Measurements from ENCODE around the gene HERC2. TPM values are rescaled to one million over a fixed set of nuclear protein-coding genes. Genes with fewer than 3 reads are reported as not detected.
"Not testable (repeated sequence)": the region's sequence is repeated elsewhere in the genome, so short reads cannot be mapped to it uniquely, and the experiment has no call there.

HERC2 gene
- total RNA-seq, 1 donor from 2014 or later: 31.7 TPM

- ATAC-seq (no peak), DNase-seq (ENCODE audit: low spot score) (no peak)
These were observed 131.4 kb downstream of the HERC2 start for GRCh38 chr15:28190391-28191174.

GRCh38 chr15:28185148-28185895 lies 136.7 kb downstream of the HERC2 start:
- DNase-seq (ENCODE audit: low spot score) (no peak), ATAC-seq (no peak)

DNA sequence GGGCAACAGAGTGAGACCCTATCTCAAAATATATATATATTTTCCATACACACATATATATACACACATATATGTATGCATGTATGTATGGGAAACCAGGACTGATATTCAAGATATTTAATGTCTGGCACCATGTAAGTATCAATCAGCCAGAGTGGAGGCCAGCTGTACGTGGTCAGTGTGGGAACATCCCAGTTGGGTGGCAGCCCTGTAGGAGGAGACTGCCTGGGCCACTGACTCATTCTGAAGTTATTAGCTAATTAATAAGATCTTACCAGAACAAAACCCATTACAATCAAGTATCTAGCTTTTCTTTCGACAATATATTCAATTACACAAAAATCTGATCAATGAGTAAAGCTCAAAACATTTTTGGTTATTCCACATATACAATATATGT lies 137.8 kb downstream of the HERC2 start:
- ATAC-seq (no peak), DNase-seq (ENCODE audit: low spot score) (no peak)

DNA sequence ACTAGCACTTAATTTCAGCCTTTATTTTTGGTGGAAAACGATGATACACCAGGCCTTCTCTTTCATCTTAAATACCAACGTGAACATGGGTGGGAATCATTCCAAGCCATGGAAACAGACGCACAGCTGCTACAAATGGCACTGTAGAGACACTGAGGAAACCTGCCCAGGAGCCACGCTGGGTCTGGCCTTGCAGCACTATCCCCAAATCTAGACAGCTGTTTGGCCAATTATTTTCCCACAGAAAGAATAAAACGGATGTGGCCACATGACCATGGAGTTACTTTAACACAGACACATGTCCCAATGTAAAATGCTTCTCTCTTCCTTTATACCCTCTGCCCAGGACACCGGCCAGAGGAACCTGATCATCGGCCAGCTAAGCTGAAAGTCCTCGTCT lies 139.2 kb downstream of the HERC2 start:
- ATAC-seq: no peak
- DNase-seq (ENCODE audit: low spot score): no peak

DNA sequence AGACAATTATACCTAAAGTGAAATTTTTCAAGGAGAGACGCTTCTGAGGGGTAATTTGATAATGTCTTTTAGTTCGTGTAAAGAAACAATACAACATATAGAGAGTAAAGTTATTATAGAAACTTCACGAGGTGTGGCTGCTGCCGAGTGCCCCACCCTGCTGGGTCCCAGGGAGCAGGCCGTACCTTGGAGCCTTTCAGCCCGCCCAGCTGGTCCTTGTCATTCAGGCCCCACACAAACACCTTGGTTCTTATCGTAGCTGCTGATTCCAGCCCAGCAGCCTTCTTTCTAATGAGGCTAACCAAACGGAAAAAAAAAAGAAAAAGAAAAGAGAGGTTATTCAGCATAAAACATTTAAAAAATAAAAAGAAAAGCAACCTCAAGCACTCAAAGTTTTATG lies 139.8 kb downstream of the HERC2 start:
- ATAC-seq: no peak
- no peak for DNase-seq (ENCODE audit: low spot score)

DNA sequence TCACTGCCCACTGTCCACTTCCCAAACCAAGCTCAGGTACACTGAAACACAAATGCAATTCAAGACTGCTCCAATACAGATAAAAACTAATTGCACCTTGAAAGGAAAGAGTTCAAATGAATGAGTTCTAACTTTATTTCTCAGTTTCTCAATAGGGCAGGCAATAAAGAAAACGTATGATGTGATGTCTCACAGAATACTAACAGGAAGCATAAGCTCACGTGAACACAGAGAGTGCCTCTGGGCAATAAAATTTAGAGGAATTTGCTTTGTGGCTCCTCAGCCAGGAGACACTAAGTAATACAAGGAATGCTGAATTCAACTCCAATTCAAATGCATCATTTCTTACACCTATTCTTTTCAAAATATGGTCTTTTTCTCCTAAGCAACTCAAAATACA lies 140.6 kb downstream of the HERC2 start:
- ATAC-seq (no peak), DNase-seq (ENCODE audit: low spot score) (no peak)

GRCh38 chr15:28179270-28179669 lies 142.7 kb downstream of the HERC2 start:
- DNase-seq (ENCODE audit: low spot score) (no peak), ATAC-seq (no peak)

DNA sequence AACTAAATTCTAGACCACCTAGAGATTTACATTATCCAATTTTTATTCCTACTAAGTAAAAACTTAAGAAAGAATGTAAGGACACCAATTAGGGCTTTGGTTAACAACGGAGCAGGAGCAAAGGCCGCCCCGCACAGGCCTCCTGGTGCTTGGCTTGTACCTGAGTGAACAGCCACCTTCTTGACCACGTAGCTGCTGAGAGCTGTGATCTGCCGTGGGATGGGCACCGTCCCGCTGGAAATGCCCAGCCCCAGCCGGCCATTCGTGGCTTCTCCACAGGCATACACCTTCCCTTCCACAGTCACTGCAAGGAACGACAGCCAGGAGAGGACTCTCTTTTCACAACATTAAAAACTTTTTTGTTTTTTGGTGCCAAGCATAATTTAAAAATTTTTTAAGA lies 143.3 kb downstream of the HERC2 start:
- no peak for DNase-seq (ENCODE audit: low spot score)

DNA sequence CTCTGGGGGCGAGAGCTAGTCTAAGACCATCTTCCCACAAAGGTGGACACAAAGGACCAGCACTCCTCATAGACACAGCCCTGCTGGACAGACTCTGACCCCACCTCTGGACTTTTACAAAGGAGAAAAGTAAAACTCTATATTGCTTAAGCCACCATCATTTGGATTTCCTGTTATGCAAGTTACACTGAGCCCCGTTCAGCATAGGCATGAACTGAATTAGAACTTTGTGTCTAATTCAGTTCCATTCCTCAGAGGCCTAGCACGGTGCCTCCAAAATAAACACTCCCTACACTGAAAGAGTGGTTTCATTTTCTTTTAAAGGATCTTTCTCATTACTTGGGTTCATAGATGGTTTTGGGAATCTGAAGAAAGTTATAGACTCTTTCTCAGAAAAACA lies 143.7 kb downstream of the HERC2 start:
- ATAC-seq (no peak), DNase-seq (ENCODE audit: low spot score) (no peak)

More for the DNA sequence above, 143.3 kb downstream of the HERC2 start:
- no peak for ATAC-seq

DNA sequence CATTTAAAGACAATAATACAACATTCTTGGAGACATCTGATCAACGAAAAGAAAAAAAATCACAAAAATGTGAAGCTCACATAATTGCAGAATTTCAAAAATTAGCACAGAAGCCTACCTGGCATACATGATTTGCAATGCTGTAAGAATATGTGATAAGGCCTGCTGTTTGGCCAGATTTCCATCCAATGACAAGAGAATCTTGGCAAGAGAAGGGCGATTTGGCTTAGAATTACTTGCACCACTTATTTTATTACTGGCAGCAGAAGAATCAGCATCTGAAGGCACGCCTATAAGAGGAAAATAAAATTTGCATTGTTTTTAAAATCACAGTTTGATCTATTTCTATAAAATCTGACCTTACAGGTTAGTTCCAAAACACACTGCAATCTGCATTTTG lies 152.6 kb downstream of the HERC2 start:
- no peak for ATAC-seq

DNA sequence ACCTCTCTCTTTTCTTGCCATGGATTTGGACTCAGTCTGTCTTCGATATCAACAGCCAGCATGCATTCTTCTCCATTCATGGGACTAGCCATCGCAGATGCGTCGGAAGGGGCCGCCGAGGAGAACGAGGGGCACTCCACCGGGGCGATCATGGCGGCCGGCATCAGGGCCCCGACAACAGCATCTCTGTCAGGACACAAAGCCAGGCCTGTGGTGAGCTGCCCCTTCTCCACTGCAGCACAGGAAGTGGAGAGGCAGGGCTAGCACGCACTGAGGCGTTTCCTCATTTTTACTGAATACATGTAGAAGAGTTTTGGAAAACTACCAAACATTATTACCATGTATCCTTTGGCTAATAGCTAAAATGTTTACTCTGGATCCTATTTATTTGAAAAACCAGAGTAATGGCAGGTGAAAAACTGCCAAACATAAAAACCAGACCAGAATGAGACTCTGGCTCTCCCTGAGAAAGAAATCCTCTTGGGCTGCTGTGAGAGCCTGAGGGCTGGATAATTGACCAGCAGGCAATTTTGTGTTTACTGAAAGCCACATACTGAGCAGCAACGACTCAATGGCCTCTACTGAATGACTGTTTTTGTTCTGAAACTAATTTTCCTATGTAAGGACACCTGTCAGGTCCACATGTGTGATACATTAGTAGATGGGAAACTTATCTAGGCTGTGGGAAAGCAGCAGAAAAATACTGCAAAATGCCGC lies 153.4 kb downstream of the HERC2 start:
- not testable (repeated sequence) for ATAC-seq; DNase-seq (ENCODE audit: low spot score)

More for the DNA sequence above, 152.6 kb downstream of the HERC2 start:
- DNase-seq (ENCODE audit: low spot score): no peak

GRCh38 chr15:28167042-28167441 lies 154.9 kb downstream of the HERC2 start:
- ATAC-seq (no peak), DNase-seq (ENCODE audit: low spot score) (no peak)

DNA sequence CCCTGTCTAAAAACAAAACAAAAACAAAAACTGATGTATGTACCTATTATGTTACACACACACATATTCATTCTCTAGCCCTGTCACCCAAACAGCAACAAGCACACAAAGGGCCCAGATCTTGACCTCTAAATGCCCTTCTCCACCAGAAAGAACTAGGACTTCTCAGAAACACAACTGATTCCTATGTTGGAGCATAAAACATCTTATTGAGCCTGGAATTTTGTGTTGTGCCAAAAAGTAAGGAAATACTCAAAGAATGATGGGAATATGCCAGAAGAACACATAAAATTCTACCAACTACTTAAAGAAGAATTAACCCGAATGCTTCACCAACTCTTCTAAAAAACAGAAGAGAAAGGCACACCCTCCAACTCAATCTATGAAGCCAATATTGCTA lies 156.2 kb downstream of the HERC2 start:
- no peak for ATAC-seq

GRCh38 chr15:28164876-28165275 lies 157.1 kb downstream of the HERC2 start:
- ATAC-seq: no peak
- DNase-seq (ENCODE audit: low spot score): no peak

More for the DNA sequence above, 156.2 kb downstream of the HERC2 start:
- DNase-seq (ENCODE audit: low spot score): no peak

DNA sequence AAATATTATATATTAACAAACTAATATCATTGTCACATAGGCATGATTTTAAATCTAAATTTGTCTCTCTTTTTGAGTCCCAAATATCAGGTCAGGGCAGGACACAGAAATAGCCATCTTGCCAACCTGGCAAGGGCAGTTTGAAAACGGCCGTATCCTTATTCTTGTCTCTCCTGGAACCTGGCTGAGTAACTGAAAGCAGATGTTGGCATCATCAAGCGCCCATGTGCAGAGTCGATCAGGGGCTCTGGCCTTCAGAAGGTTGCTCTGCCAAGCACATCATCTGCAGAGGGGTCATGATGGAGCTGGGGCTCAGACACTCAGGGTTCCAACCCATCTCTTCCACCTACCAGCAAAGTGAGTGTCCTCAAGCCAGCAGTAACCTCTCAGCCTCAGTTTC lies 167.7 kb downstream of the HERC2 start:
- ATAC-seq (no peak), DNase-seq (ENCODE audit: low spot score) (no peak)

DNA sequence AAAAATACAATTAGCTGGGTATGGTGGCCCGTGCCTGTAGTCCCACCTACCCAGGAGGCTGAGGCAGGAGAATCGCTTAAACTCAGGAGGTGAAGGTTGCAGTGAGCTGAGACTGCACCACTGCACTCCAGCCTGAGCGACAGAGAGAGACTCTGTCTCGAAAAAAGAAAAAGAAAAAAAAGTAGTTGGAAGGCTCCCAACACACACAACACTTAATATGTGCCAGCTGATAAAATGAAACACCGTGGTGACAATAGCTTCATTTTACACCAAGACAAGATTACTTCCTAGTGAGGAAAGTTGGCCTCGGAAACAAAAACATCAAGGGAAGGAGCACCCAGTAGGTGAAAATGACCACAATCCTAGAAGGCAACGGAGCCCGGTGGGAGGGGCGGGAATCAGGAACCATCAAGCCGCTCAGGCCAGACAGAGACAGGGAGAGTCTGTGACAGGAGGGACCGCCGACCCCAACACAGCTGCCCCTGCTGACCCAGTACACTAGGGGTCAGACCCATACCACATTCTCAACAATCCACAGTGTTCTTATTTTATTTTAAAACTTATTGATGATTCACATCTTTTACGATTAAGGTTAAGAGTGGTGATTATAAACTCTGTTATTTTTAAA lies 168.4 kb downstream of the HERC2 start:
- no peak for ATAC-seq
- no peak for DNase-seq (ENCODE audit: low spot score)

- DNase-seq (ENCODE audit: low spot score); ATAC-seq: not testable (repeated sequence)
These were observed 169.4 kb downstream of the HERC2 start for GRCh38 chr15:28152538-28152923.

DNA sequence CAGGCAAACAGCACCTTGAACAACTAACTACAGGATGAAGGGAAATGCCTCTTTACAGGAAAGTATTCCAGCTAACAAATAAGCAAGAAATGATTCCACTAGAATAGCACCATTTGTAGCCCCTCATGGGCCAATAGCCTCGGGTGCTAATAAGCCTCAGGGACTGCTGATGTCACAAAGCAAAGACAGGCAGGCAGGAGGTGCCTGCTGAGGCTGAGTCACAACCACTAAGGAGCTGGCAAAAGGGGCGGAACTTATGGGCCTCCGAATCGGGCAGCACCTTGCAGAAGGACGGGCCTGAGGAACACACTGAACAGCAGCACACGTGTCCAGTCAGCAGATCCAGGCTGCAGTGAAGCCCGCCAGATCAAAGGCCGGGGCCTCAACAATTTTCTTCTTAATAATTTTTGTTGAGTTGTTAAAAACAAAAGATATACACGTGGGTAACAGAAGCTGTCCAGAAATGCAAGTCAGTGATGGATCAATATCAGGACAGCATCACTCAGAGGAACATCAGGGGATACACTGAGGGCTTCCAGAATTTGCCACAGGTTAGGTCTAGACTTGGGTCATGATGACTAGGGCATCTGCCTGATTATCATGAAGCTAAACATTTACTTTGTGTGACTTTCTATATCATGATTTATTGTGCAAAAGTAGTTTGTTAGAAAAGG lies 170.0 kb downstream of the HERC2 start:
- not testable (repeated sequence) for DNase-seq (ENCODE audit: low spot score); ATAC-seq

DNA sequence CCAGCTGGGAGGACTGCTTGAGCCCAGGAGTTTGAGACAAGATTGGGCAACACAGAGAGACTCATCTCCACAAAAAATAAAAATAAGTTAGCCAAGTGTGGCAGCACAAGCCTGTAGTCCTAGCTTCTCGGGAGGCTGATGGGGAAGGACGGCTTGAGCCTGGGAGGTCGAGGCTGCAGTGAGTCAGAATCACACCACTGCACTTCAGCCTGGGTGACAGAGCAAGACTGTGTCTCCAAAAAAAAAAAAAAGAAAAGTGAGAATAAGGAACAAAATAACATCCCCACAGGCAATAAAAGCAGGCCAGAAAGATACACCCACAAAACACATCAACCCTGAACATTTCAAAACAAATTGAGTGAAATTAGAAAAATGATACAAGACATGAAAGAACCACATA lies 174.2 kb downstream of the HERC2 start:
- ATAC-seq: no peak
- no peak for DNase-seq (ENCODE audit: low spot score)

DNA sequence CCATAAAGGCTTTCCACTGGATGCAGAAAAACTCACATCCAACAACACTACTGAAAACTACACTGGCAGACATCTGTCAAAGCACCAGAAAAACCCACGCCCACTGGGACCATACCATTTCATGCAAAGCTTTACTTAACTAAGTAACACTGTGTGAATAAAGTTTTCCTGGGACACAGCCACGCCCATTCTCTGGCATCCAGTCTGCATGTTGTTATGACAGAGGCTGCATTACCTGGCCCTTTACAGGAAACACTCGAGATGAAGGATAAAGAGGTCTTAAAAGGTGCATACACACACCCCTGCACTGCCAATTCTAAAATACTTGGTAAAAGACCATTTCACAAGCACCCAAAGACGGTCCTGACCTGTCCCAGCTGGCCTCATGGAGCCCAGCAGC lies 176.6 kb downstream of the HERC2 start:
- ATAC-seq; DNase-seq (ENCODE audit: low spot score): not testable (repeated sequence)

GRCh38 chr15:28140062-28140461 lies 181.9 kb downstream of the HERC2 start:
- no peak for ATAC-seq
- no peak for DNase-seq (ENCODE audit: low spot score)
